Daoy (cell line): ENCODE results near the gene ZFP37. TPM values are rescaled to one million over a fixed set of nuclear protein-coding genes. Genes with fewer than 3 reads are reported as not detected.

Experiments
- total RNA-seq: library from RNA; depleted of rRNA; stranded (reverse); fragments of >200 nt; shearing (Covaris generic); gene quantifications from 2 replicates; pipeline ENCODE4 v1.2.3, GENCODE V29; 2014; rRNA removed

Gene ZFP37
- total RNA-seq, 1 experiment from 2014 or later = 3.7 TPM

Other genes with a start within 250 kb of the ZFP37 start
- gene SLC46A2, start 165.8 kb downstream of the ZFP37 start, total RNA-seq = not detected in 2 replicates
- gene ZNF883, start 44.5 kb downstream of the ZFP37 start, total RNA-seq = 5.3 and 6.5 TPM in 2 replicates
- 6.9 and 8.3 TPM in 2 replicates for gene SLC31A2, start 94.3 kb upstream of the ZFP37 start, total RNA-seq
- 19.9 and 24.1 TPM in 2 replicates for gene FKBP15, start 164.6 kb upstream of the ZFP37 start, total RNA-seq
- gene SLC31A1, start 164.8 kb upstream of the ZFP37 start, total RNA-seq = 12.0 and 13.4 TPM in 2 replicates
- gene CDC26, start 218.8 kb upstream of the ZFP37 start, total RNA-seq = 120 and 179 TPM in 2 replicates
- gene PRPF4, start 218.9 kb upstream of the ZFP37 start, total RNA-seq = 116 and 125 TPM in 2 replicates
- not detected in 2 replicates for gene RNF183, start 246.7 kb upstream of the ZFP37 start, total RNA-seq